ENCODE data around the gene DNAL1.
"Not testable (repeated sequence)": the region's sequence is repeated elsewhere in the genome, so short reads cannot be mapped to it uniquely, and the experiment has no call there.

DNAL1 gene

GRCh38 chr14:73640796-73641365 is 3.9 kb upstream of the DNAL1 start:
- DNase-seq (ENCODE audit: low spot score): no peak

DNA sequence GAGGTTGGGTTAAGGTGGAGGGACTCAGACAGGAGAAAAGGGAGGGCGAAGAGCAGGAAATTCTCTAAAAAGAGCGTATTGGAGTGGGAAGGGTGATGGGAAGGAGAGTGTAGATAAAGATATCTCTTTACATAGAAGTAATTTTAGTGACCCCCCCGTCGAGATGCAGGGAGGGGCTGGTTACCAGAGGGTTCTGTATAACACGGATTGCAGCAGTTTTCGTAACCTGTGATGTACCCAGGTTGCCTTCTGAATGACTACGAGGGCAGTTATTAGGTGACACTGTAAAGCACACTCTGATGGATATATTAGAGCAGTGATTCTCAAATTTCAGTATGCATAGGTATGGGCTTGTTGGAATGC is 443 bp downstream of the DNAL1 start:
- DNase-seq (ENCODE audit: low spot score): no peak

GRCh38 chr14:73651005-73651404 is 6.2 kb downstream of the DNAL1 start:
- DNase-seq (ENCODE audit: low spot score): no peak

DNA sequence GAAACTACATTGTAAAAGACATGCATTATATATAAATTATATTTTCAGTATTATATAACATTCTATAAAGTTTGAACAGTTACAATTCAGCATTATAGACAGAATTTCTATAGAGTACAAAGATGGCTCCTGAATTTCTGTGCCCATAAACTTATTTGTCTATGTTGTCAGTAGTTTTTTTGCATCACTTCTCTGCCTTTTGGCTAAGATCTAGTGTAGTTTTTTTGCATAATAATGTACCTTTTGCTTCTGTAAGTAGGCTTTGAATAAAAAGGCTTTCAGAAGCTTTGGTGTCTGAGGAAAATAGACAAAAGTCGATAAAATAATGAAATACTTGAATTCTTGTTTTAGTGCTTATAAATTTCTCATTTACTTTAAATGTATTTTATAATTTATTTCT is 11.1 kb downstream of the DNAL1 start:
- DNase-seq (ENCODE audit: low spot score): no peak

- not testable (repeated sequence) for DNase-seq (ENCODE audit: low spot score)
These were observed 14.4 kb downstream of the DNAL1 start for GRCh38 chr14:73659202-73659601.

DNA sequence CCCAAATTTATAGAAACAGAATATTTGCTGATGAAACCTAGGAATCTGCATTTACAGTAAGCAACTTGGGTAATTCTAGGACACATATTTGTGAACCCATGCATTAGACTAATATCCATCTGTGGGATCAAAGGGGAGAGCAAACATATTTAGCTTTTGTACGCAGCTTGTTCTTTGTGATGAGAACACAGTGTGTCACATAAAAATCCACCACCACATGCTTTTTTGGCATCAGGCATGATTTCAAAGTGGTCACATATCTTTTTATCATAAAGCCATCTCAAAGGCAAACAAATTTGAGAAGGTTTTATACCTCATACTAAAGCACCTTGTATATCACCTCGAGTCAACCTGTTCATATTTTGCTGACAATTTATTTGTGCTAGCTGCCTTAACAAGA is 15.7 kb downstream of the DNAL1 start:
- DNase-seq (ENCODE audit: low spot score): no peak

DNA sequence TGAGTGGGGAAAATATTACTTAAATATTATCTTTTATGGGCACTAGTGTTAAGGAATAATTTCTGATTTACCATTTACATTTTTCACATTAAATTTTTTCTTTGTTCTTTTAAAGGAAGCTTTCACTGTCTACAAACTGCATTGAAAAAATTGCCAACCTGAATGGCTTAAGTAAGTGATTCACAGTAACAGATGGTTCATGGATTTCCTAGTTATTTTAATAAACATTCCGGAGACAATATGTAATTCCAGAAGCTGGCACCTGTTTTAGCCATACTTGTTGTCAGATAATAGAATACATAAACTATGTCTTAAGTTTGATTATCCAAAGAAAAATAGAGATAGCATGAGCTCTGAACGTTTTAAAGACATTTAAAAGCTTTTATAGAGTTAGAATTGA is 17.1 kb downstream of the DNAL1 start:
- DNase-seq (ENCODE audit: low spot score): no peak

DNA sequence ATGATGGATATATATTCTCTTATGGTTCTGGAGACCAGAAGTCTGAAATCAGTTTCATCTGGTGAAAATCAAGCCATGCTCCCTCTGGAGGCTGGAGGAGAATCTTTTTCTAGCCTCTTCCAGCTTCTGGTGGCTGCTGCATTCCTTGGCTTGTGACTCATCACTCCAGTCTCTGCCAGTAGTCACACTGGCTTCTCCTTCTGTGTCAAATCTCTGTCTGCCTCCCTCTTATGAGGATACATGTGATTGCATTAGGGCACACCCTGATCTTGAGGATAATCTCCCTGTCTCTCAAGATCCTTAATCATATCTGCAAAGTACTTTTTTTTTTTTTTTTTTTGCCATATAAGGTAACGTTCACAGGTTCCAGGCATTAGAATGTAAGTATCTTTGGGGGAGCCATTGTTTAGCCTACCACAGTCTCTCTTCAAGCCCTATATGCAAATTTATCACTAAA is 17.7 kb downstream of the DNAL1 start:
- DNase-seq (ENCODE audit: low spot score): no peak

- DNase-seq (ENCODE audit: low spot score): no peak
These were observed 18.9 kb downstream of the DNAL1 start for GRCh38 chr14:73663548-73664212.

DNA sequence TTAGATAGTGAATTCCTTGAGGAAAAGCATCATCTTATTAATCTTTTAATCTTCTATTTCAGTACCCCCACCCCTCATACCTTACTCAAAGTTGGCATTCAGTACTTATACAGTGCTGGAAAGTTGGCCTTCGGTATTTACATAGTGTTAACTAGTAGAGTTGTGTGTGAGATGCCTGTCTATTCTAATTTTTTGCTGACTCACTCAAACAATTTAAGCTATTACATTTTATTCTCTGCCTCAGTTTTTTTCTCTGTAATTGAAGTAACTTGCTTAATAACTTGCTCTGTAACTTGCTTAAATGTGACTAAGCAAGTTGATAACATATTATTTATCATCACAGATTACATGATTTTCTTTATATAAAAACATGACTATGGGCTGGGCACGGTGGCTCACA is 20.3 kb downstream of the DNAL1 start:
- DNase-seq (ENCODE audit: low spot score): no peak

GRCh38 chr14:73666583-73666982 is 21.8 kb downstream of the DNAL1 start:
- DNase-seq (ENCODE audit: low spot score): no peak

- no peak for DNase-seq (ENCODE audit: low spot score)
These were observed 23.1 kb downstream of the DNAL1 start for GRCh38 chr14:73667854-73668253.

- DNase-seq (ENCODE audit: low spot score): no peak
These were observed 30.2 kb downstream of the DNAL1 start for GRCh38 chr14:73674986-73675385.

DNA sequence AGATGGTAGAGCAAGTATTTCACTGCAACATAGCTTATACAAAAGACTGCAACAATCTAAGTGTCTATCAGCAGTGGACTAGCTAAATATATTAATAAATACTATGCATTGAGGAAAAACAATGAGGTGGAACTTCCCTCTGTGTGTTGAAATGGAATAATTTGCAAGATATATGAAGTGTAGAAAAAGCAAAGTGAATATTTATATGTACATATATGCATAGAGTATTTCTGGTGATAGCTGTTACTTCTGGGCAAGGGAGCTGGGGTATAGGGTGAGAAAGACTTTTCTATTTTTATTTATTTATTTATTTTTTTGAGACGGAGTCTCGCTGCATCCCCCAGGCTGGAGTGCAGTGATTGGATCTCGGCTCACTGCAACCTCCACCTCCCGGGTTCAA is 33.9 kb downstream of the DNAL1 start:
- no peak for DNase-seq (ENCODE audit: low spot score)

- no peak for DNase-seq (ENCODE audit: low spot score)
These were observed 36.0 kb downstream of the DNAL1 start for GRCh38 chr14:73680821-73681220.

- DNase-seq (ENCODE audit: low spot score): no peak
These were observed 39.8 kb downstream of the DNAL1 start for GRCh38 chr14:73684627-73685026.

- DNase-seq (ENCODE audit: low spot score): no peak
These were observed 40.5 kb downstream of the DNAL1 start for GRCh38 chr14:73685328-73685727.

DNA sequence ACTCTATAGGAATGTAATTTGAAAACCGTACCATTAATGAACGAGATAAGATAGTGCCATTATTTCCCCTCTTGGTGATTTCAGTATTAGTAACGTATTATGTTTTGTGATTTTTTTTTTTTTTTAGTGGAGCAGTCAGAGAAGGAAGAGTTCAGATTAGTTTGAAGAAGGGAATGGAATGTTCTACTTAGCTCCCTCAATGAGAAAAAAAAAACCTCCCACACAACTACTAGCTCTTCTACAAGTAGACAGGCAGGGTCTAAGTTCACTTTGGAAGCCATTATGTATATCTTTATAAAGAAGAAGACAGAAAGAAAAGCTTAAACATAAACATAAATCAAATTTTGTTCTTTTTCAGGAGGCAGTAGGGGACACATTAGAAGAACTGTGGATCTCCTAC is 42.1 kb downstream of the DNAL1 start:
- no peak for DNase-seq (ENCODE audit: low spot score)

DNA sequence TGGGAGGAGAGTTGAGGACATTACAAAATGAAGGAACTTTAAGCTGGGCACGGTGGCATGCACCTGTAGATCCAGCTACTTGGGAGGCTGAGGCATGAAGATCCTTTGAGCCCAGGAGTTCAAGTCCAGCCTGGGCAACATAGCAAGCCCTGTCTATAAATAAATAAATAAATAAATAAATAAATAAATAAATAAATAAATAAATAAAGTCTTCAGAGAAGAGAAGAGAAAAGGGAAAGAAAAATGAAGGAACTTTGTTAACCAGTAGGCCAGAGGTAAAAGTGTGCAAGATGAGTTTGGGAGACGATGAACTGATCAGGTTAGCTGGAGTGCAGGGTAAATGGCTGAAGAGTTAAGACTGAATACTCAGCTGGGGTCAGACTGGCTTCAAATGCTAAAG is 49.3 kb downstream of the DNAL1 start:
- no peak for DNase-seq (ENCODE audit: low spot score)

DNA sequence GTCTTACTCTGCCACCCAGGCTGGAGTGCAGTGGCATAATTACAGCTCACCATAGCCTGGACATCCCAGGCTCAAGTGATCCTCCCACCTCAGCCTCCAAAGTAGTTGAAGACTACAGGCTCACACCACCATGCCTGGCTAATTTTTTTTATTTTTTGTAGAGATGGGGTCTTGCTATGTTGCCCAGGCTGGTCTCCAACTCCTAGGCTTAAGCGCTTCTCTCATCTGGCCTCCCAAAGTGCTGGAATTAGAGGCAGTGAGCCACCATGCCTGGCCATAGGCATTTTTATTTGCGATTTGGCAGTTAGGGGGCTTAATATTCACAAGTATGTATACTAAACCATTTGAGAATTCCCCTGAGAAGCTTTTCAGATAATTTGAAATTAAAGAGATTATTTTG is 50.3 kb downstream of the DNAL1 start:
- no peak for DNase-seq (ENCODE audit: low spot score)

DNA sequence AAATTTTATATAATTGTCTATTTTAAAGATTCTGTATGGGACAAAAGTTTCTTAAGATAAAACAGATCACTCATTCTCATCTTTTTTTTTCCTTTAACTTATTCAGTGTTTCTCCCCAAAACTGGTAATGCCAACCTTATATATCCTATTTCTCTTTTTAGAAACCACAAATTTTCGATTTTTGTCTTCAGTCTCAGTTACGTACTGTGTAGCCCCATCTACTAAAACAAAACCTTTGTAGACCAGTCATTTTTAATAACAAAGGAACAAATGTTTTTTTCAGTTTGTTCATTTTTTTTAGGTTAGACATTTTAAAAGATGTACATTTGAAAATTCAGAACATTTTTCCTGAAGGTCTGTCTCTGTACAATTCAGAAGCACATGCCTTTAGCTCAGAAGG is 51.2 kb downstream of the DNAL1 start:
- no peak for DNase-seq (ENCODE audit: low spot score)

GRCh38 chr14:73696466-73697400 is 51.9 kb downstream of the DNAL1 start:
- DNase-seq (ENCODE audit: low spot score): no peak

GRCh38 chr14:73700325-73700724 is 55.5 kb downstream of the DNAL1 start:
- DNase-seq (ENCODE audit: low spot score): no peak
